Activated CD4-positive, alpha-beta T cell treated with anti-CD3 and anti-CD28 coated beads, Interleukin-2, amount 10 ng/mL, durations not matched to agents 7 days and 5 days (primary cell): ENCODE data around the gene ORMDL3. TPM values are rescaled to one million over a fixed set of nuclear protein-coding genes. Genes with fewer than 3 reads are reported as not detected.
"Not testable (repeated sequence)": the region's sequence is repeated elsewhere in the genome, so short reads cannot be mapped to it uniquely, and the experiment has no call there.

ENCODE experiments used
- CTCF ChIA-PET: fragments of 350-600 bp; sonication (Branson Sonifier 250); formaldehyde crosslinking; loops from one replicate; lab custom pipeline; 2021; ENCODE audit warnings: antibody characterized with exemption; lab: Charles Lee
- POLR2A ChIA-PET: fragments of 350-600 bp; sonication (Branson Sonifier 250); formaldehyde crosslinking; loops from one replicate; lab custom pipeline; 2021; ENCODE audit warnings: antibody characterized with exemption; lab: Charles Lee
- DNase-seq: peaks from one replicate; pipeline ENCODE4 v3.0.0-alpha.2; 2020
- H3K27ac Mint-ChIP-seq: one replicate; pipeline ENCODE4 v1.8.0; 2021; ENCODE audit warnings: mild to moderate bottlenecking, moderate library complexity, mixed read lengths
- H3K27me3 Mint-ChIP-seq: one replicate; pipeline ENCODE4 v1.8.0; 2021; ENCODE audit warnings: mixed read lengths
- H3K36me3 Mint-ChIP-seq: one replicate; pipeline ENCODE4 v1.8.0; 2021; ENCODE audit warnings: low read depth, mixed read lengths
- H3K4me1 Mint-ChIP-seq: one replicate; pipeline ENCODE4 v1.8.0; 2021; ENCODE audit warnings: mixed read lengths
- H3K4me3 Mint-ChIP-seq: one replicate; pipeline ENCODE4 v1.8.0; 2021; ENCODE audit warnings: mild to moderate bottlenecking, moderate library complexity, mixed read lengths
- H3K9me3 Mint-ChIP-seq: one replicate; pipeline ENCODE4 v1.8.0; 2021; ENCODE audit warnings: mixed read lengths
- total RNA-seq, 2 experiments: library from RNA; stranded (reverse); gene quantifications; one replicate each; pipeline ENCODE4 v1.2.3, GENCODE V29; 2021

Gene ORMDL3
- total RNA-seq, 2 experiments from 2014 or later = 152 TPM

DNA sequence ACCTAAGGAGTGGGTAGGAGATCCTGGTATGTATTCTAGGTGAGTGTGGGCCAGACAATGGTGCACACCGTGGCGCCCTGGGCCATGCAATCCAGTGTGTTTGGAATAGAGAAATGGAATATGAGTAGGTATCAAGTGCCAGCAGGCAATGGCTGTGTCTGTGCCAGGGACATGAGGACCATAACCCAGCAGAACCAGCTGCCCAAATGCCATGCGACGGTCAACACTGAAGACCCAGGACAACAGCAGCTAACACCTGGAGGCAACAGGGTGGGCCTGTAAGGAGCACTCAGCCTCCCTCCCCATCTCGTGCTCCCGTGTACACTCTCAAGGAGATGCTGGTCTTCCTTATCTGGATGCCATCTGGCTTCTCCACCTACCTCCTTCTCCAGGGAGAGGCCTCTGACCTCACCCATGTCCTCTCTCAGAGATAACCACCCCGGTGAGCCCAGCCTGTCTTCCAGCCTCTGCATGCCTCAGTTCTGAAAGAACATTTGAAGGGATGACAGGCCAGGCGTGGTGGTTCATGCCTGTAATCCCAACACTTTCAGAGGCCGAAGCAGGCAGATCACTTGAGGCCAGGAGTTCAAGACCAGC lies 8.2 kb downstream of the ORMDL3 start:
- peaks cover 72% of the 10 kb centered on the region for H3K4me1 Mint-ChIP-seq
- ChIA-PET POLR2A (no interaction called here), CTCF (no interaction called here)
- no peak for DNase-seq
- peak overlapping the region; percentile 78 for H3K27ac Mint-ChIP-seq
- no peaks in the 10 kb centered on the region for H3K27me3 Mint-ChIP-seq
- H3K36me3 Mint-ChIP-seq = peaks cover 80% of the 10 kb centered on the region
- H3K9me3 Mint-ChIP-seq = no peaks in the 10 kb centered on the region
- no peak overlapping the region for H3K4me3 Mint-ChIP-seq

GRCh38 chr17:39916918-39917317 lies 10.5 kb downstream of the ORMDL3 start:
- Mint-ChIP-seq H3K9me3 (no peaks in the 10 kb centered on the region), H3K4me1 (peaks cover 52% of the 10 kb centered on the region), H3K27ac (peak overlapping the region; percentile 27), H3K27me3 (no peaks in the 10 kb centered on the region), H3K4me3 (no peak overlapping the region), H3K36me3 (peaks cover 76% of the 10 kb centered on the region)
- ChIA-PET CTCF (interaction anchor here (0.9 kb wide), 1 partner anchor 20 kb away, joined by 3 read pairs; no protein-coding TSS in a partner anchor), POLR2A (no interaction called here)
- DNase-seq = no peak

DNA sequence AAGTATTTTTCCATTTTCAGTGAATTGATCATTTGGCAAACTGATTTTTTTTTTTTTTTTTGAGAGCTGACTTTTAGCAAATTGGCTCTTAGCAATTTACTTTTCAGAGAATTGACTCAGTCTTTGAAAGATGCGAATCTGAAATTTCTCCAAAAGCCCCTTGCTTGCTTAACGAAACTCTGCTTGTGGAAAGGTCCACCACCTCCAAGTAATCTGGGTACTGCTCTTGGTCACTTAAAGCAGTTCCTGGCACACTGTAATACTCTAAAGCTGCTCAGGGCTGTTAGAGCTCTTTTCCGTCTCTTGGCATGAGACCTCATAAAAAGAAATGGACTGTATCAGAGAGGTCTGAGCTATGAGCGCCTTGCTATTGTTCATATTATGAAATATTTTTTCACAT lies 11.8 kb downstream of the ORMDL3 start:
- POLR2A ChIA-PET = interaction anchor here (0.6 kb wide), 1 partner anchor 11 kb away, joined by 6 read pairs; no protein-coding TSS in a partner anchor

GRCh38 chr17:39913989-39914388 lies 13.4 kb downstream of the ORMDL3 start:
- no peak for DNase-seq
- Mint-ChIP-seq H3K4me3 (no peak overlapping the region), H3K4me1 (peaks cover 26% of the 10 kb centered on the region), H3K9me3 (no peaks in the 10 kb centered on the region), H3K27me3 (no peaks in the 10 kb centered on the region), H3K36me3 (peaks cover 73% of the 10 kb centered on the region), H3K27ac (no peak overlapping the region)
- ChIA-PET POLR2A (no interaction called here), CTCF (no interaction called here)

More for the DNA sequence above, 11.8 kb downstream of the ORMDL3 start:
- H3K36me3 Mint-ChIP-seq = peaks cover 70% of the 10 kb centered on the region
- DNase-seq = no peak
- H3K27me3 Mint-ChIP-seq = no peaks in the 10 kb centered on the region
- no peak overlapping the region for H3K4me3 Mint-ChIP-seq
- peaks cover 38% of the 10 kb centered on the region for H3K4me1 Mint-ChIP-seq
- no peak overlapping the region for H3K27ac Mint-ChIP-seq
- H3K9me3 Mint-ChIP-seq = no peaks in the 10 kb centered on the region
- CTCF ChIA-PET = interaction anchor here (0.5 to 1.6 kb wide), 8 partner anchors 11 to 563 kb away, joined by 3 read pairs; no protein-coding TSS in a partner anchor

- no peaks in the 10 kb centered on the region for H3K27me3 Mint-ChIP-seq
- no peak for DNase-seq
- peaks cover 23% of the 10 kb centered on the region for H3K4me1 Mint-ChIP-seq
- ChIA-PET POLR2A (no interaction called here), CTCF (interaction anchor here (0.6 kb wide), 1 partner anchor 1210 kb away, joined by 3 read pairs; no protein-coding TSS in a partner anchor)
- no peak overlapping the region for H3K4me3 Mint-ChIP-seq
- no peaks in the 10 kb centered on the region for H3K9me3 Mint-ChIP-seq
- H3K27ac Mint-ChIP-seq = no peak overlapping the region
- H3K36me3 Mint-ChIP-seq = peaks cover 65% of the 10 kb centered on the region
Measured at GRCh38 chr17:39908789-39909352, 18.5 kb downstream of the ORMDL3 start.

DNA sequence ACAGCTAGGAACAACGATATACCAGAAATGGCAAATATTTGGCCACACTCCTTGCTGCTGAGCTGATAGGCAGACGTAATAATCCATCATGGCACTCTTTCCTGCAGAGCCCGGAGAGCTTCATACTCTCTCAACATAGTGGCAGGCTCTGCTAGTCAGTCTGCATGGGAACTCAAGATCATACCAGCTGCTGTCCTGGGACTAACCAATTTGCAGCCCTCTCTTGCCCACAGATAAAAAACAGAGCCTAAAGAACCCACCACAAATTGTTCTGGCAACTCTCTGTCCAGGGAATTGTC lies 22.5 kb downstream of the ORMDL3 start:
- H3K9me3 Mint-ChIP-seq = no peaks in the 10 kb centered on the region
- POLR2A ChIA-PET = interaction anchor here (0.8 kb wide), 1 partner anchor 11 kb away, joined by 6 read pairs; no protein-coding TSS in a partner anchor

GRCh38 chr17:39903158-39903884 lies 24.1 kb downstream of the ORMDL3 start:
- CTCF ChIA-PET = no interaction called here
- peaks cover 51% of the 10 kb centered on the region for H3K36me3 Mint-ChIP-seq

More for the DNA sequence above, 22.5 kb downstream of the ORMDL3 start:
- peak overlapping the region; percentile 6 for H3K27ac Mint-ChIP-seq
- H3K4me1 Mint-ChIP-seq = peaks cover 38% of the 10 kb centered on the region
- DNase-seq = no peak
- no peak overlapping the region for H3K4me3 Mint-ChIP-seq
- H3K27me3 Mint-ChIP-seq = no peaks in the 10 kb centered on the region
- CTCF ChIA-PET = interaction anchor here (0.9 to 1.2 kb wide), 2 partner anchors 10 to 76 kb away, joined by 3 read pairs; partner anchors contain the start of gene PSMD3
- H3K36me3 Mint-ChIP-seq = peaks cover 63% of the 10 kb centered on the region

DNA sequence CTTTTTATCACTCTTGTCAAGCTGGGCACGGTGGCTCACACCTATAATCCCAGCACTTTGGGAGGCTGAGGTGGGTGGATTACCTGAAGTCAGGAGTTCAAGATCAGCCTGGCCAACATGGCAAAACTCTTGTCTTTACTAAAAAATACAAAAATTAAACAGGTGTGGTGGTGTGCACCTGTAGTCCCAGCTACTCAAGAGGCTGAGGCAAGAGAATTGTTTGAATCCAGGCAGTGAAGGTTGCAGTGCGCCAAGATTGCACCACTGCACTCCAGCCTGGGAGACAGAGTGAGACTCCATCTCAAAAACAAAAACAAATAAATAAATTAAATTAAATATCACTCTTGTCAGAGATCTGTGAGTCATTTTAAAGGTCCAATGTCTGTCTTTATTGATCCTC lies 25.4 kb downstream of the ORMDL3 start:
- H3K9me3 Mint-ChIP-seq, DNase-seq, H3K27ac Mint-ChIP-seq, CTCF ChIA-PET, H3K4me3 Mint-ChIP-seq, H3K27me3 Mint-ChIP-seq: not testable (repeated sequence)
- H3K4me1 Mint-ChIP-seq = peaks cover 38% of the 10 kb centered on the region
- H3K36me3 Mint-ChIP-seq = peaks cover 48% of the 10 kb centered on the region
- POLR2A ChIA-PET = interaction anchor here (0.6 kb wide), 1 partner anchor 94 kb away, joined by 5 read pairs; no protein-coding TSS in a partner anchor

More at GRCh38 chr17:39903158-39903884, 24.1 kb downstream of the ORMDL3 start:
- Mint-ChIP-seq H3K9me3 (no peaks in the 10 kb centered on the region), H3K27me3 (no peaks in the 10 kb centered on the region), H3K27ac (peak overlapping the region; percentile 81), H3K4me3 (peak overlapping the region; percentile 26), H3K4me1 (peaks cover 38% of the 10 kb centered on the region)
- peak; percentile 43 for DNase-seq
- POLR2A ChIA-PET = no interaction called here

DNA sequence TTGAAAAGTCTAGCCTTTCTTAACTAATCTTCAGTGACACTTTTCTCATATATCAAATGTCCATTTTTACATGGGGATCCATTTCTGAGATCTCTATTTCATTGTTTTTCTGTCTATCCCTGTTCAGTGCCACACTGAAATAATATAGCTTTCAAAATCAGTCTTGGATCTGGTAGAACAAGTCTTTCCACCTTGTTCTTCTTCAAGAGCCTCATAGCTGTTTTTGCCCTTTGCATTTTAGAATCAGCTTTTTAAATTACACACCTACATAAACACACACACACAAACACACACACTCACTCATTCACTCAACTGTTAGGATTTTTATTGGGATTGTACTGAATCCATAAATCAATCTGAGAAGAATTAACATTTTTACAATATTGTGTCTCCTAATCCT lies 28.2 kb downstream of the ORMDL3 start:
- ChIA-PET CTCF (no interaction called here), POLR2A (no interaction called here)
- Mint-ChIP-seq H3K4me1 (peaks cover 26% of the 10 kb centered on the region), H3K36me3 (peaks cover 26% of the 10 kb centered on the region), H3K9me3 (no peaks in the 10 kb centered on the region), H3K4me3 (no peak overlapping the region), H3K27ac (no peak overlapping the region), H3K27me3 (no peaks in the 10 kb centered on the region)
- DNase-seq = no peak

DNA sequence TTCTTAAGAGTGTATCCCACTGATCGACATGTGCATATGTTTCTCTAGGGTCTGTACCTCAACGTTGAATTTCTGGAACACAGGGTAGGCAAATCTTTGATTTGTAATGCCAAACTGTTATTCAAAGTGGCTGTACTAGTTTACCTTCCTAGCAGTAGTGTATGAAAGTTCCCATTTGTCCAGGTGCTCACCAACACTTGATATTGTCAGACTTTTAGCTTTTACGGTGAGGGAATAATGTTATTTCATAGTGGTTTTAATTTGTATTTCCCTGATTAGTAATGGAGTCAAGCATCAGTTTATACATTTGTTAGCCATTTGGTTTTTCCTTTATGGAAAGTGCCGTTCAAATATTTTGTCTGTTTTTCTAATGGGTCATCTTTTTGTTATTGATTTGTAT lies 29.3 kb downstream of the ORMDL3 start:
- peaks cover 22% of the 10 kb centered on the region for H3K36me3 Mint-ChIP-seq
- CTCF ChIA-PET = no interaction called here
- H3K4me1 Mint-ChIP-seq = peaks cover 16% of the 10 kb centered on the region
- DNase-seq = no peak
- no peaks in the 10 kb centered on the region for H3K27me3 Mint-ChIP-seq
- H3K27ac Mint-ChIP-seq = no peak overlapping the region
- no peak overlapping the region for H3K4me3 Mint-ChIP-seq
- POLR2A ChIA-PET = no interaction called here
- H3K9me3 Mint-ChIP-seq = no peaks in the 10 kb centered on the region

DNA sequence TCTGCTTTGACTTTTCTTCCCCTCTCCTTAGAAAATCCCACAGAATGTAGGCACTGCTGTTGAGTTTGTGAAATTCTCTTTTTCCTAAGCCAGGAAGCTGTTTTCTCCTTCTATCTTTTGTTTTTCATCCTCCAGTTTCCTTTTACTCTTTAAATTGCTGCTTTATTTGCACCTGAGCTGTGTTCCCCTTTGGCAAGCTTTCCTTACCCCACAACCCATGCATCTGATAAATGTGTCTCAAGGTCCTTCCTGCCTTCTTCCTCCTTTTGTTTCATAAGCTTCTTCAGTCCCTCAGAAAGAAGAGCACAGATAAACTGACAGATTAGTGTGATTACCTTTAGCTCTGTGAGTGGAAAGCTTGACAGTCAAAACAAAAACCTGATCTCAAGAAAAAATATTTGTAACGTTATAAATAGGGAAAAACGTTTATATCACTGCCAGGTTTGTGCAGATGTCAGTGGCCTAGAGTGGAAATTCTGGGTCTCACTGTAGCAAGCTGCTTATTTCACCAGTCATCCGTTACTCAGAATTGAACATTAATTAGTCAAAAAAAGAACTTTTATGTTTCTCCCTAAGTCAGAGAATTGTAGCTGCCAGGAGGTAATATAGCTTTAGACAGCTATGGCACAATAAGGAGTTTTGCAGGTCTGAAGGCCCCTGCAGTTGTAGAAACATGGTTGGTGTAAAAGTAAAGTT lies 32.6 kb downstream of the ORMDL3 start:
- no peak overlapping the region for H3K4me3 Mint-ChIP-seq
- no peak overlapping the region for H3K27ac Mint-ChIP-seq
- no peaks in the 10 kb centered on the region for H3K9me3 Mint-ChIP-seq

DNA sequence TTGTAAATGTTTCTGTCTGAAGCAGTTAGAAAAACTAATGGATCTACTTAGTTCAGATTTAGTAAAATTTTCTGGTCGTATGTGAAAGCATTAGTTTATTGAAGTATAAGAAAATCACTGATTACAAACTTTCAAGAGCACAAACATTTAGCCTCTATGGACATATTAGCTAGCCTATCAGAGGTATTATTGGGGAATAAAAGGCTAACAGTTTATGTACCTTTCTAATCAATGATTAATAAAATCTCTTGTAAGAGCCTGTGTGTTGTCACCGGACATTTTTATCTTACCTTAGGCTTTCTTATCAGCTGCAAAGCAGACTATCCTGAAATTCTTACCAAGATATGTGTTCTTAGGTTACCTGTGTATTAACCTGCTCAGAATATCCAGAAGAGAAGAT lies 38.2 kb downstream of the ORMDL3 start:
- H3K4me1 Mint-ChIP-seq = peaks cover 1% of the 10 kb centered on the region
- peaks cover 34% of the 10 kb centered on the region for H3K27me3 Mint-ChIP-seq
- H3K9me3 Mint-ChIP-seq = no peaks in the 10 kb centered on the region
- DNase-seq = no peak
- H3K4me3 Mint-ChIP-seq = no peak overlapping the region
- no peak overlapping the region for H3K27ac Mint-ChIP-seq
- CTCF ChIA-PET = interaction anchor here (0.9 to 1.7 kb wide), 2 partner anchors 14 to 24 kb away, joined by 3 read pairs; no protein-coding TSS in a partner anchor
- no peaks in the 10 kb centered on the region for H3K36me3 Mint-ChIP-seq
- POLR2A ChIA-PET = interaction anchor here (0.6 kb wide), 1 partner anchor 11 kb away, joined by 9 read pairs; no protein-coding TSS in a partner anchor

More for the DNA sequence above, 32.6 kb downstream of the ORMDL3 start:
- ChIA-PET POLR2A (no interaction called here), CTCF (interaction anchor here (1.0 to 2.7 kb wide), 4 partner anchors 9 to 64 kb away, joined by 3 to 6 read pairs (median 3); no protein-coding TSS in a partner anchor)
- DNase-seq = no peak
- Mint-ChIP-seq H3K4me1 (peaks cover 10% of the 10 kb centered on the region), H3K36me3 (peaks cover 3% of the 10 kb centered on the region), H3K27me3 (peaks cover 11% of the 10 kb centered on the region)
